K562 (cell line): ENCODE measurements around the gene PPP1R17. TPM values are rescaled to one million over a fixed set of nuclear protein-coding genes. Genes with fewer than 3 reads are reported as not detected.

Experiments
- ATAC-seq: fragments of 200-7000 bp; cut with Tn5 transposase; 3 replicates; pipeline ENCODE4 v1.9.1; 2020; ENCODE audit warnings: moderate library complexity
- BruUV-seq: library from RNA; stranded (reverse); fragments of 400-500 nt; replicated peaks from 2 replicates; lab custom pipeline; 2021; lab: Mats Ljungman, UMichigan
- CTCF ChIA-PET: fragments of 300-600 bp; formaldehyde crosslinking; extraction: SDS; loops from one replicate; lab custom pipeline; 2021; ENCODE audit warnings: low intra/inter-chr PET ratio; lab: Yijun Ruan, JAX
- POLR2A ChIA-PET: fragments of 300-600, 350-650 bp; sonication (Branson Sonifier 250); formaldehyde crosslinking; extraction: SDS; loops from one replicate; lab custom pipeline; 2021; ENCODE audit warnings: antibody characterized with exemption, inconsistent platforms; lab: Yijun Ruan, JAX
- DNase-seq, 4 experiments: peaks; one replicate each; pipeline versions ENCODE4 v3.0.0 to v3.0.0-alpha.2; 2011 to 2018; ENCODE audit warnings: low spot score in 3 of 4, mixed read lengths in 3 of 4; ENCODE audit errors: extremely low read depth in 1 of 4
- FAIRE-seq: peaks from 2 replicates; lab custom pipeline; 2011; peaks lifted over from hg19 to GRCh38; lab: Jason Lieb, UNC
- H2AFZ ChIP-seq: 2 replicates; pipeline ENCODE4 v1.6.0; 2011; ENCODE audit warnings: low read depth, low read length, control low read depth, inconsistent platforms
- H3K27ac ChIP-seq: fragments of 200-600 bp; 3 replicates; pipeline ENCODE4 v1.8.0; 2011; ENCODE audit warnings: low read depth, mild to moderate bottlenecking, control low read depth, inconsistent platforms, low read length, moderate library complexity, mixed read lengths; ENCODE audit errors: extremely low read depth
- H3K27me3 ChIP-seq, 2 experiments: fragments of 300-600 bp in 1 of 2; 2 replicates in 1 of 2; 3 replicates in 1 of 2; pipeline versions ENCODE4 v1.6.0 to v1.8.0; 2011; ENCODE audit warnings: inconsistent platforms in 2 of 2, low read length in 2 of 2, mild to moderate bottlenecking in 1 of 2, mixed read lengths in 1 of 2, moderate library complexity in 1 of 2; ENCODE audit not compliant: control insufficient read depth in 2 of 2, insufficient read depth in 2 of 2
- H3K36me3 ChIP-seq: fragments of 300-600 bp; 3 replicates; pipeline ENCODE4 v1.8.0; 2011; ENCODE audit warnings: mild to moderate bottlenecking, low read length, inconsistent platforms; ENCODE audit not compliant: control insufficient read depth, insufficient read depth
- H3K4me1 ChIP-seq, 2 experiments: fragments of 200-600 bp in 1 of 2; replicated peaks in 1 of 2; 2 replicates in 1 of 2; 3 replicates in 1 of 2; pipeline versions ENCODE4 v1.5.1 to v1.8.0; 2011; ENCODE audit warnings: inconsistent platforms in 2 of 2, low read length in 2 of 2, mild to moderate bottlenecking in 1 of 2, mixed read lengths in 1 of 2, moderate library complexity in 1 of 2; ENCODE audit not compliant: control insufficient read depth in 2 of 2, insufficient read depth in 2 of 2
- H3K4me2 ChIP-seq: 2 replicates; pipeline ENCODE4 v1.6.1; 2011; ENCODE audit warnings: low read length, control low read depth, inconsistent platforms, mixed read lengths; ENCODE audit not compliant: insufficient read depth
- H3K4me3 ChIP-seq: fragments of 200-600 bp; sonication (generic), shearing (Covaris generic); 2 replicates; pipeline ENCODE4 v1.5.1; 2016; ENCODE audit warnings: control low read depth, inconsistent platforms
- H3K79me2 ChIP-seq: fragments of 200-600 bp; 3 replicates; pipeline ENCODE4 v1.8.0; 2011; ENCODE audit warnings: low read length, inconsistent platforms; ENCODE audit not compliant: control insufficient read depth, insufficient read depth
- H3K9ac ChIP-seq, 2 experiments: 2 replicates each; pipeline versions ENCODE4 v1.6.0 to v1.6.1; 2011; ENCODE audit warnings: low read depth in 2 of 2, low read length in 2 of 2, control low read depth in 1 of 2, inconsistent platforms in 1 of 2, mild to moderate bottlenecking in 1 of 2, mixed read lengths in 1 of 2; ENCODE audit not compliant: insufficient read depth in 1 of 2
- H3K9me1 ChIP-seq: one replicate; pipeline ENCODE4 v1.6.0; 2011; ENCODE audit warnings: inconsistent platforms, mild to moderate bottlenecking, low read length, moderate library complexity; ENCODE audit not compliant: control insufficient read depth, insufficient read depth
- H3K9me3 ChIP-seq: replicated peaks from 2 replicates; pipeline ENCODE4 v1.5.1; 2011; ENCODE audit warnings: low read depth, low read length, inconsistent platforms; ENCODE audit not compliant: control insufficient read depth, insufficient read depth
- H4K20me1 ChIP-seq: replicated peaks from 2 replicates; pipeline ENCODE4 v1.6.1; 2011; ENCODE audit warnings: low read length, inconsistent platforms, mixed read lengths; ENCODE audit not compliant: control insufficient read depth, insufficient read depth
- ATF2 ChIP-seq: sonication (generic); formaldehyde crosslinking; IDR thresholded peaks from 2 replicates; pipeline ENCODE4 v1.8.1; 2022; ENCODE audit warnings: missing genetic modification reagents
- ATF4 ChIP-seq: fragments of 450-650 bp; formaldehyde crosslinking; IDR thresholded peaks from 2 replicates; pipeline ENCODE4 v1.4.0; 2022; ENCODE audit warnings: mild to moderate bottlenecking, moderate library complexity
- BCOR ChIP-seq: fragments of 450-650 bp; IDR thresholded peaks from 2 replicates; pipeline ENCODE4 v1.6.1; 2016
- CCAR2 ChIP-seq: fragments of 200-400 bp; formaldehyde crosslinking; IDR thresholded peaks from 2 replicates; pipeline ENCODE4 v1.6.1; 2017; ENCODE audit warnings: mild to moderate bottlenecking, low read depth, low read length
- CREM ChIP-seq: IDR thresholded peaks from 2 replicates; pipeline ENCODE4 v1.6.1; 2014; ENCODE audit warnings: antibody characterized with exemption, low read depth
- DMBX1 ChIP-seq: fragments of 250-450 bp; sonication (Bioruptor Pico); IDR thresholded peaks from 2 replicates; pipeline ENCODE4 v1.8.0; 2022; ENCODE audit warnings: inconsistent platforms, mild to moderate bottlenecking, moderate library complexity, borderline replicate concordance
- E2F3 ChIP-seq: fragments of 250-450 bp; sonication (Bioruptor Pico); IDR thresholded peaks from 2 replicates; pipeline ENCODE4 v1.4.0; 2020; ENCODE audit warnings: mild to moderate bottlenecking
- EP400 ChIP-seq: fragments of 450-650 bp; IDR thresholded peaks from 2 replicates; pipeline ENCODE4 v1.6.1; 2017; ENCODE audit warnings: antibody characterized with exemption, mild to moderate bottlenecking, moderate library complexity
- HMG20B ChIP-seq: fragments of 250-450 bp; sonication (Bioruptor Pico); IDR thresholded peaks from 2 replicates; pipeline ENCODE4 v1.5.0; 2021; ENCODE audit warnings: mild to moderate bottlenecking
- MAFG ChIP-seq: fragments of 450-650 bp; conservative IDR thresholded peaks from 2 replicates; pipeline ENCODE4 v1.6.1; 2016; ENCODE audit warnings: missing genetic modification characterization, missing compliant biosample characterization
- MTA2 ChIP-seq: fragments of 450-650 bp; IDR thresholded peaks from 2 replicates; pipeline ENCODE4 v1.6.1; 2016; ENCODE audit warnings: low read depth
- PHTF2 ChIP-seq: fragments of 250-450 bp; sonication (Bioruptor Pico); IDR thresholded peaks from 2 replicates; pipeline ENCODE4 v1.5.0; 2021; ENCODE audit warnings: mild to moderate bottlenecking
- RBM22 ChIP-seq: fragments of 200-400 bp; formaldehyde crosslinking; IDR thresholded peaks from 2 replicates; pipeline ENCODE4 v1.6.1; 2018; ENCODE audit warnings: low read length, low read depth; ENCODE audit not compliant: poor library complexity, severe bottlenecking
- SMARCA4 ChIP-seq: fragments of 450-650 bp; IDR thresholded peaks from 2 replicates; pipeline ENCODE4 v1.6.1; 2016
- SNRNP70 ChIP-seq: fragments of 200-400 bp; formaldehyde crosslinking; optimal IDR thresholded peaks from 2 replicates; pipeline ENCODE3; 2017; ENCODE audit warnings: low read depth, low read length
- SRF ChIP-seq, 2 experiments: fragments of 250-450, 450-650 bp in 1 of 2; sonication (Bioruptor Pico) in 1 of 2; sonication (generic) in 1 of 2; formaldehyde crosslinking; IDR thresholded peaks; 2 replicates each; pipeline versions ENCODE4 v1.5.0 to v1.5.1; 2020 to 2022; ENCODE audit warnings: mild to moderate bottlenecking in 1 of 2, missing genetic modification reagents in 1 of 2
- SUPT5H ChIP-seq: fragments of 450-650 bp; IDR thresholded peaks from 2 replicates; pipeline ENCODE4 v1.6.1; 2016
- TAF1 ChIP-seq: IDR thresholded peaks from 2 replicates; pipeline ENCODE4 v1.6.1; 2011; ENCODE audit warnings: mild to moderate bottlenecking, low read length, moderate library complexity; ENCODE audit not compliant: insufficient read depth, control insufficient read depth, severe bottlenecking; ENCODE audit errors: extremely low read depth
- in situ Hi-C: fragments of 300-500 bp; cut with MboI; formaldehyde crosslinking; loops from 4 replicates; pipeline ENCODE4 v1.15.0; 2018; ENCODE audit warnings: inconsistent platforms, mixed read lengths
- intact Hi-C: fragments of 100-400 bp; cut with micrococcal nuclease; formaldehyde crosslinking; loops from 2 replicates; pipeline ENCODE4 v1.14.2; 2022
- polyA plus RNA-seq, 8 experiments: library from polyadenylated mRNA; depleted of rRNA in 4 of 8; stranded (reverse) in 5 of 8; unstranded in 3 of 8; fragments of >200 nt; fragmentation: Nextera tagmentation in 2 of 8; fragmentation: Illumina TruSeq in 1 of 8; extraction: Ambion mirVana in 2 of 8; extraction: Trizol in 1 of 8; gene quantifications; 2 replicates each; pipeline versions ENCODE4 v1.2.1 to v1.2.3, GENCODE V29; 2011 to 2014; ENCODE audit warnings: inconsistent platforms in 1 of 8, missing spikeins in 1 of 8
- total RNA-seq, 7 experiments: library from RNA; depleted of rRNA in 6 of 7; stranded (reverse); fragments of >200 nt in 6 of 7; fragmentation: Illumina TruSeq in 2 of 7; extraction: Trizol in 2 of 7; gene quantifications; 2 replicates each; pipeline versions ENCODE4 v1.2.1 to v1.2.3, GENCODE V29; 2011 to 2021; ENCODE audit warnings: low replicate concordance in 1 of 7

The PPP1R17 gene
- total and polyA plus RNA-seq, 9 of the 15 experiments (the other 6 are each of a cell fraction or from before 2014, with no cell fraction given) = not detected

GRCh38 chr7:31664890-31665289 is 22.1 kb upstream of the PPP1R17 start:
- Histone ChIP-seq H3K27me3 (no peaks in the 10 kb centered on the region), H3K9ac (no peak overlapping the region), H3K9me3 (no peaks in the 10 kb centered on the region), H3K36me3 (no peaks in the 10 kb centered on the region), H3K4me1 (no peaks in the 10 kb centered on the region), H2AFZ (no peak overlapping the region), H3K4me3 (no peak overlapping the region), H3K9me1 (no peaks in the 10 kb centered on the region), H3K27ac (no peak overlapping the region), H4K20me1 (no peaks in the 10 kb centered on the region), H3K4me2 (no peak overlapping the region), H3K79me2 (no peaks in the 10 kb centered on the region)
- ChIA-PET CTCF (no interaction called here), POLR2A (no interaction called here)
- no TSS peak for BruUV-seq
- no peak for DNase-seq
- intact Hi-C loops = no loop called here
- no peak for FAIRE-seq
- in situ Hi-C loops = no loop called here
- no peak for TF ChIP-seq HMG20B (CRISPR knock-in tag)
- no peak for TF ChIP-seq MTA2
- no peak for TF ChIP-seq CREM
- TF ChIP-seq MAFG (tag) = no peak
- no peak for TF ChIP-seq TAF1
- no peak for TF ChIP-seq EP400
- TF ChIP-seq ATF4 (CRISPR knock-in tag) = no peak
- no peak for TF ChIP-seq CCAR2
- TF ChIP-seq BCOR = no peak
- no peak for TF ChIP-seq SRF (CRISPR knock-in tag; IDR thresholded peaks at IDR 0.05)
- no peak for TF ChIP-seq SUPT5H
- no peak for TF ChIP-seq PHTF2
- no peak for TF ChIP-seq RBM22
- no peak for TF ChIP-seq DMBX1
- no peak for TF ChIP-seq SNRNP70
- TF ChIP-seq ATF2 (CRISPR knock-in tag) = no peak
- TF ChIP-seq E2F3 = no peak
- no peak for TF ChIP-seq SMARCA4
- no peak for ATAC-seq
